ACC112 (cell line): ENCODE data around the gene RIC3.

ENCODE experiments used
- H2AFZ ChIP-seq: fragments of 200-600 bp; sonication (generic); one replicate; pipeline ENCODE4 v1.6.0; 2017; ENCODE audit warnings: antibody characterized with exemption, low read length; ENCODE audit not compliant: unreplicated experiment
- H3K27ac ChIP-seq: fragments of 200-600 bp; sonication (generic); 2 replicates; pipeline ENCODE4 v1.5.1; 2014; ENCODE audit warnings: low read depth, mild to moderate bottlenecking, antibody characterized with exemption, low read length, moderate library complexity
- H3K27me3 ChIP-seq: fragments of 200-600 bp; sonication (generic); 2 replicates; pipeline ENCODE4 v1.6.1; 2014; ENCODE audit warnings: mild to moderate bottlenecking, antibody characterized with exemption, low read length, moderate library complexity, mixed read lengths; ENCODE audit not compliant: insufficient read depth
- H3K36me3 ChIP-seq: fragments of 200-600 bp; sonication (generic); 2 replicates; pipeline ENCODE4 v1.6.1; 2016; ENCODE audit warnings: mild to moderate bottlenecking, antibody characterized with exemption, low read length, moderate library complexity, mixed read lengths; ENCODE audit not compliant: insufficient read depth
- H3K4me1 ChIP-seq: fragments of 200-600 bp; sonication (generic); one replicate; pipeline ENCODE4 v1.6.1; 2016; ENCODE audit warnings: low read length, mixed read lengths; ENCODE audit not compliant: insufficient read depth, unreplicated experiment, control insufficient read depth
- H3K4me3 ChIP-seq: fragments of 200-600 bp; sonication (generic); 2 replicates; pipeline ENCODE4 v1.5.1; 2014; ENCODE audit warnings: mild to moderate bottlenecking, low read depth, low read length
- H3K79me2 ChIP-seq: fragments of 200-600 bp; sonication (generic); one replicate; pipeline ENCODE4 v1.6.0; 2016; ENCODE audit warnings: low read length; ENCODE audit not compliant: control insufficient read depth, unreplicated experiment, insufficient read depth

Gene RIC3

GRCh38 chr11:8097062-8097461 is 71.8 kb downstream of the RIC3 start:
- no peak overlapping the region for H2AFZ ChIP-seq
- peaks cover 18% of the 10 kb centered on the region for H3K4me1 ChIP-seq
- H3K27me3 ChIP-seq, result no peaks in the 10 kb centered on the region
- no peak overlapping the region for H3K4me3 ChIP-seq
- H3K36me3 ChIP-seq, result no peaks in the 10 kb centered on the region
- no peaks in the 10 kb centered on the region for H3K79me2 ChIP-seq
- no peak overlapping the region for H3K27ac ChIP-seq

DNA sequence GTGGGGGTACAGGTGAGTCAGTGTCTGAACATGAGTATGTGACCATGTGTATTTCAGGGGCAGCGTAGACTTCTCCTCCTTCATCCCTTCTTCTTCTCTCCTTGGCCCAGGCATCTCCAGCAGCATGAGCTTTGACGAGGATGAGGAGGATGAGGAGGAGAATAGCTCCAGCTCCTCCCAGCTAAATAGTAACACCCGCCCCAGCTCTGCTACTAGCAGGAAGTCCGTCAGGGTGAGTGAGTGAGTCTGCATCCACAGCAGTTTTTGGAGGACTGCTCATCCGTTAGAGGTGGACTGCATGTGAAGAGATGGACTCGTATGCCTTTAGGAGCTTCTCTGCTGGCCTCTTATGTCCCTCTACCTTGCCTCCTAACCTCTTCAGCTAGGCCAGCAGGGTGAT is 72.2 kb downstream of the RIC3 start:
- Histone ChIP-seq H3K27ac (no peak overlapping the region), H3K79me2 (no peaks in the 10 kb centered on the region), H3K27me3 (no peaks in the 10 kb centered on the region), H3K4me3 (no peak overlapping the region), H2AFZ (no peak overlapping the region), H3K4me1 (peaks cover 18% of the 10 kb centered on the region), H3K36me3 (no peaks in the 10 kb centered on the region)

- Histone ChIP-seq H3K36me3 (no peaks in the 10 kb centered on the region), H3K27me3 (no peaks in the 10 kb centered on the region), H3K27ac (no peak overlapping the region), H2AFZ (no peak overlapping the region), H3K4me3 (no peak overlapping the region), H3K4me1 (peaks cover 18% of the 10 kb centered on the region), H3K79me2 (no peaks in the 10 kb centered on the region)
These were observed 72.9 kb downstream of the RIC3 start for GRCh38 chr11:8095806-8096522.

GRCh38 chr11:8095371-8095770 is 73.5 kb downstream of the RIC3 start:
- no peaks in the 10 kb centered on the region for H3K36me3 ChIP-seq
- H3K4me1 ChIP-seq, result peaks cover 18% of the 10 kb centered on the region
- H3K27me3 ChIP-seq, result no peaks in the 10 kb centered on the region
- no peak overlapping the region for H3K27ac ChIP-seq
- no peaks in the 10 kb centered on the region for H3K79me2 ChIP-seq
- H3K4me3 ChIP-seq, result no peak overlapping the region
- H2AFZ ChIP-seq, result no peak overlapping the region

GRCh38 chr11:8094656-8095055 is 74.2 kb downstream of the RIC3 start:
- H3K4me1 ChIP-seq, result peaks cover 18% of the 10 kb centered on the region
- no peaks in the 10 kb centered on the region for H3K27me3 ChIP-seq
- no peaks in the 10 kb centered on the region for H3K79me2 ChIP-seq
- no peaks in the 10 kb centered on the region for H3K36me3 ChIP-seq
- no peak overlapping the region for H3K27ac ChIP-seq
- no peak overlapping the region for H3K4me3 ChIP-seq
- H2AFZ ChIP-seq, result no peak overlapping the region

DNA sequence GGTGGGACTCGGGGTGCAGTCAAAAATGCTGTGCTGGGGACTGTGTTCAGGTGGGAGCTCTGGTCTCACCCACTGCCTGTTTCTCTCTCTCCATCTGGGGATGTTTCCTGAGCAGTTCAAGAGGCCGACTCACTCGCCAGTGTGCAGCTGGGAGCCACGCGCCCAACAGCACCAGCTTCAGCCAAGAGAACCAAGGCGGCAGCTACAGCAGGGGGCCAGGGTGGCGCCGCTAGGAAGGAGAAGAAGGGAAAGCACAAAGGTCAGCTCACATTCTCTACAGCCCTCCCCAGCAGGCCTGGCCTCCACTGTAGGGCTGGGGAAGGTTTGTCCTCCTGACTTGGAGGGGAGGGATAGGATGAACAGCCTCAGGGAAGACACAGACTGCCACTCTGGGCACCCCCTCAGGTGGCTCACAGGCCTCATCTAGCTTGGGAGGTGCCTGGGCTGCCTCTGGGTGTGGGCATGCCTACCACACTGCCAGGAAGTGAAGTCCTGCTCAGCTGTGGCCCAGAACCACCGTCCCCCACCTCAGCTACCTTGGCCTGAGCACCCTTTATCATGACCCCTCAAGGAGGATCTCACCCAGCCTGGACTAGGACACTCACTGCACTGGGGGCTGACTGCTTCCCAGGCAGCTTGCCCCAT is 74.8 kb downstream of the RIC3 start:
- Histone ChIP-seq H3K27me3 (no peaks in the 10 kb centered on the region), H3K27ac (no peak overlapping the region)

DNA sequence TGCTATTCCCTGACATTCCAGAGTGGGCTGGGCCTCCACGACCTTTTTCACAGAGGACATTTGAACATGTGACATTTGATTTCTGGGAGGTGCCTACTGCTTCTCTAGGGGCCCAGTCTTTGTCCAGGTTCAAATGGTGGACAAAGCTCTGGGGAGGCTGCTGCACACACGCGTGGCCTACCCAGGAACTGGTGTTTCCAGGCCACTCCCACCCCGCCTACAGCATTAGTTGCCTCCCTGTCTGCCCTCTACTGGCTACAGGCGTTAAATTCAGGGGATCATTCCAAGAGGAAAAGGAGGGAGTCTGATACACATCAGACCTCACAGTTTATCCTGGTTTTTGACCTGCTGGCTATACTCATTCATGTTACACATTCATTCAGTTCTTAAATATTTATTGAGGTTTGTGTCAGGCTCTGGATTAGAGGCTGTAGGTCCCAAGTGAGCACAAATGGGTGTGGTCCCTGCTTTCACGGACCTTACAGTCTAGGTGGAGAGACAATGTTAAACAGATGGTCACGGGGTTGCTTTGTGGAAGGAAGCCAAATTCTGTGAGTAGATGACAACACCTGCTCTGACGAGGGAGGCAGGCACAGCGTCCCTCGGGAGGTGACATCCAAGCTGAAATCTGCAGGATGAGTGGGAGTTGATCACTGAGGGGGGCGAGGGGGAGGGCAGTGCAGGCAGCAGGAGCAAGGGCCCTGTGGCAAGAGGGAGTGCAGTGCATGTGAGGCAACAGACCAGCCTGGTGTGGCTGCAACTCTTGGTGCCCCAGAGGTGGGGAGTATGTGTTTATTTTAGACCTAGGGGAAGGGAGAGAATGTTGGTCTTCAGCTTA is 76.0 kb downstream of the RIC3 start:
- Histone ChIP-seq H2AFZ (no peak overlapping the region), H3K79me2 (no peaks in the 10 kb centered on the region), H3K27me3 (no peaks in the 10 kb centered on the region), H3K36me3 (no peaks in the 10 kb centered on the region), H3K27ac (no peak overlapping the region), H3K4me3 (no peak overlapping the region), H3K4me1 (peaks cover 5% of the 10 kb centered on the region)

More for the DNA sequence above, 74.8 kb downstream of the RIC3 start:
- Histone ChIP-seq H3K36me3 (no peaks in the 10 kb centered on the region), H3K4me3 (no peak overlapping the region), H3K4me1 (peaks cover 17% of the 10 kb centered on the region), H3K79me2 (no peaks in the 10 kb centered on the region), H2AFZ (no peak overlapping the region)

DNA sequence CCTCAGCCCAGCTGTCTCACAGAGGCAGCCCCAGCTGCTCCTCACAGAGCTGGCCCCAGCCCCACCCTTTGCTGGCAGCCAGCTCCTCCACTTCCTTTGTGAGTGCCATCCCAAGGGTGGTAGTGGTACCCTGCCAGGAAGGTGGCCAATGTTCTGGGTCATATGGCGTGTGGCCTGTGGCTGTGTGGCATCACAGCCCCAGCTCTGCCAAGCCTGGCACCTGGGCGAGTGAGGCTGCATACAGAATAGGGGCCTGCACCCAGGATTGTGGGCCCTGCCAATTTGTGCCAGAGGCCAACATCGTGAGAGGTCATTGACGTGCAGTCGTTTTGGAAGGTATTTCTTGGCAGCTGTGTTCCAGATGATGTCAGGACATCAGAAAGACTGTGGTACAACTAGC is 77.1 kb downstream of the RIC3 start:
- no peak overlapping the region for H2AFZ ChIP-seq
- H3K27me3 ChIP-seq, result no peaks in the 10 kb centered on the region
- H3K4me3 ChIP-seq, result no peak overlapping the region
- no peak overlapping the region for H3K27ac ChIP-seq
- no peaks in the 10 kb centered on the region for H3K36me3 ChIP-seq
- peaks cover 3% of the 10 kb centered on the region for H3K4me1 ChIP-seq
- H3K79me2 ChIP-seq, result no peaks in the 10 kb centered on the region

- H3K27me3 ChIP-seq, result no peaks in the 10 kb centered on the region
- H3K4me1 ChIP-seq, result peaks cover 3% of the 10 kb centered on the region
These were observed 78.1 kb downstream of the RIC3 start for GRCh38 chr11:8090756-8091155.

GRCh38 chr11:8089791-8090510 is 78.9 kb downstream of the RIC3 start:
- Histone ChIP-seq H3K4me3 (no peak overlapping the region), H3K4me1 (peaks cover 3% of the 10 kb centered on the region), H3K36me3 (no peaks in the 10 kb centered on the region), H2AFZ (no peak overlapping the region), H3K27ac (no peak overlapping the region), H3K79me2 (peaks cover 2% of the 10 kb centered on the region), H3K27me3 (no peaks in the 10 kb centered on the region)

More at GRCh38 chr11:8090756-8091155, 78.1 kb downstream of the RIC3 start:
- Histone ChIP-seq H3K79me2 (peaks cover 2% of the 10 kb centered on the region), H3K4me3 (no peak overlapping the region), H3K36me3 (no peaks in the 10 kb centered on the region), H2AFZ (no peak overlapping the region), H3K27ac (no peak overlapping the region)
